Glutamatergic neuron (in vitro differentiated cells): ENCODE results near the gene PIP5K1B. TPM values are rescaled to one million over a fixed set of nuclear protein-coding genes. Genes with fewer than 3 reads are reported as not detected.

ENCODE experiments used
- DNase-seq: peaks from one replicate; pipeline ENCODE4 v3.0.0; 2022
- H3K27ac Mint-ChIP-seq: one replicate; pipeline ENCODE4 v1.8.0; 2020; ENCODE audit warnings: mild to moderate bottlenecking, mixed read lengths, inconsistent platforms; ENCODE audit not compliant: unreplicated experiment
- H3K27me3 Mint-ChIP-seq: one replicate; pipeline ENCODE4 v1.8.0; 2020; ENCODE audit warnings: mild to moderate bottlenecking, moderate library complexity, mixed read lengths, inconsistent platforms; ENCODE audit not compliant: unreplicated experiment
- H3K36me3 Mint-ChIP-seq: one replicate; pipeline ENCODE4 v1.8.0; 2020; ENCODE audit warnings: mild to moderate bottlenecking, mixed read lengths, inconsistent platforms; ENCODE audit not compliant: unreplicated experiment
- H3K4me1 Mint-ChIP-seq: one replicate; pipeline ENCODE4 v1.8.0; 2020; ENCODE audit warnings: mild to moderate bottlenecking, low read depth, mixed read lengths, inconsistent platforms; ENCODE audit not compliant: unreplicated experiment
- H3K4me3 Mint-ChIP-seq: one replicate; pipeline ENCODE4 v1.8.0; 2020; ENCODE audit warnings: mild to moderate bottlenecking, mixed read lengths, inconsistent platforms; ENCODE audit not compliant: unreplicated experiment
- H3K9me3 Mint-ChIP-seq: one replicate; pipeline ENCODE4 v1.8.0; 2020; ENCODE audit warnings: mild to moderate bottlenecking, moderate library complexity, mixed read lengths, inconsistent platforms; ENCODE audit not compliant: unreplicated experiment
- CTCF ChIP-seq: fragments of 200-600 bp; sonication (generic); IDR thresholded peaks from one replicate; pipeline ENCODE4 v1.5.0; 2021; ENCODE audit not compliant: partially characterized antibody, unreplicated experiment
- total RNA-seq: library from RNA; stranded (reverse); fragmentation: NEBNext Ultra II Directional; extraction: Animal tissue kit (Norgen Biotek cat#: 25700); gene quantifications from one replicate; pipeline ENCODE4 v1.2.1, GENCODE V29; 2021; ENCODE audit not compliant: unreplicated experiment

The PIP5K1B gene
- total RNA-seq, 1 donor from 2014 or later, result 0.27 TPM

GRCh38 chr9:68953771-68954170, 248.7 kb downstream of the PIP5K1B start:
- Mint-ChIP-seq H3K27me3 (peaks cover 2% of the 10 kb centered on the region), H3K4me1 (no peaks in the 10 kb centered on the region), H3K36me3 (no peaks in the 10 kb centered on the region), H3K9me3 (peaks cover 2% of the 10 kb centered on the region), H3K4me3 (no peak overlapping the region), H3K27ac (no peak overlapping the region)
- DNase-seq, result no peak
- no peak for TF ChIP-seq CTCF

GRCh38 chr9:68955330-68955729, 250.3 kb downstream of the PIP5K1B start:
- TF ChIP-seq CTCF, result no peak
- no peaks in the 10 kb centered on the region for H3K36me3 Mint-ChIP-seq
- H3K9me3 Mint-ChIP-seq, result no peaks in the 10 kb centered on the region
- no peak for DNase-seq
- peaks cover 2% of the 10 kb centered on the region for H3K27me3 Mint-ChIP-seq
- no peak overlapping the region for H3K27ac Mint-ChIP-seq
- H3K4me3 Mint-ChIP-seq, result no peak overlapping the region
- no peaks in the 10 kb centered on the region for H3K4me1 Mint-ChIP-seq

GRCh38 chr9:68957479-68957878, 252.4 kb downstream of the PIP5K1B start:
- TF ChIP-seq CTCF, result no peak
- Mint-ChIP-seq H3K27ac (no peak overlapping the region), H3K36me3 (no peaks in the 10 kb centered on the region), H3K4me1 (no peaks in the 10 kb centered on the region), H3K27me3 (peaks cover 2% of the 10 kb centered on the region), H3K9me3 (no peaks in the 10 kb centered on the region), H3K4me3 (no peak overlapping the region)
- DNase-seq, result no peak

DNA sequence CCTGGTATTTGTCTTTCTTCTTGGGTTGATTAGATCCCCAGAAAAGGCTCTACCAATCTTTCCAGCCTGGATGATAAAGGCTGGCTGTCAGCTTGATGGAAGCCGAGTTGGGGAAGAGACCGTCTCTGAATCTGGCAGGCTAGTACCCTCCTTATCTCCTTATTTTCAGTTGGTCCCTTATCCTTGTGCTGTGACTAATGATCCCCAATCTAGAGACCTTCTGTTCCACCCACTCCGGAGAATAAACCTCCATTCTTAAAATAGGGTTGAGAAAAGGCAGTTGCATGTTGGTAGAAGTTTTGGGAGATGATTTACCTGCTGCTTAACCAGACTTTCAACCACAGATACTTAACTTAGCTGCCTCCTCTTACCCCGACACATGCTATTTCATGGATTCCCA, 256.5 kb downstream of the PIP5K1B start:
- no peak for DNase-seq
- H3K27ac Mint-ChIP-seq, result no peak overlapping the region
- no peaks in the 10 kb centered on the region for H3K4me1 Mint-ChIP-seq
- H3K36me3 Mint-ChIP-seq, result no peaks in the 10 kb centered on the region
- TF ChIP-seq CTCF, result no peak
- no peaks in the 10 kb centered on the region for H3K9me3 Mint-ChIP-seq
- H3K27me3 Mint-ChIP-seq, result no peaks in the 10 kb centered on the region
- H3K4me3 Mint-ChIP-seq, result no peak overlapping the region

GRCh38 chr9:68963416-68963815, 258.4 kb downstream of the PIP5K1B start:
- no peaks in the 10 kb centered on the region for H3K4me1 Mint-ChIP-seq
- no peak overlapping the region for H3K27ac Mint-ChIP-seq
- TF ChIP-seq CTCF, result no peak

More at GRCh38 chr9:68963416-68963815, 258.4 kb downstream of the PIP5K1B start:
- Mint-ChIP-seq H3K9me3 (no peaks in the 10 kb centered on the region), H3K36me3 (no peaks in the 10 kb centered on the region), H3K27me3 (no peaks in the 10 kb centered on the region), H3K4me3 (no peak overlapping the region)
- no peak for DNase-seq
